Measurements from ENCODE around the gene APPBP2. TPM values are rescaled to one million over a fixed set of nuclear protein-coding genes. Genes with fewer than 3 reads are reported as not detected.

The APPBP2 gene
- total and polyA plus RNA-seq, 2 experiments from 2014 or later, result 22.9 to 30.9 TPM

DNA sequence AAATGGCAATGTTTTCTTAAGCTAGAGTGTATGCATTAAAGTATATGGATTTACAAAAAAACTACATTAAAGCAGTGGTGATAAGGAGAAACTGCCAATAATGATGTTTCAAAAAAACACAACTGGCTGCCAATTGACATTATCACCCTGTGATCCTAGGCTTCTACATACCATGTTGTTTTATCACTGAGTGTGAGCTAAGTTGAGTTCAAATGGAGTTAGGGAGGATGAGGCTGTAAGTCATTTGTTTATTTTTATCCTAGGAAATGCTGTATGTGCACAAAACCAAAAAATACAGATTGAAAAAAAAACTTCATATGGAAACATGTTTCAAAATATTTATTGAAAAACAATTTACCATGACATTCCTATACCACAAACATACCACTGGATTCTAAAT is 80.9 kb downstream of the APPBP2 start:
- H3K27me3 ChIP-seq, result no peaks in the 10 kb centered on the region
- peaks cover 26% of the 10 kb centered on the region for H3K36me3 ChIP-seq
- no peaks in the 10 kb centered on the region for H3K4me1 ChIP-seq (ENCODE audit: low read depth)
- H3K27ac ChIP-seq, result no peak overlapping the region
- no peak for DNase-seq (ENCODE audit: low read depth in 1 of 2, low spot score in 1 of 2)
- no peak for TF ChIP-seq CTCF (IDR thresholded peaks at IDR 0.05; ENCODE audit: low read depth, low read length)
- H3K9me3 ChIP-seq (ENCODE audit: low read depth), result no peaks in the 10 kb centered on the region
- no peak overlapping the region for H3K4me3 ChIP-seq

GRCh38 chr17:60443713-60444112 is 82.3 kb downstream of the APPBP2 start:
- no peaks in the 10 kb centered on the region for H3K27me3 ChIP-seq
- no peak overlapping the region for H3K4me3 ChIP-seq
- no peaks in the 10 kb centered on the region for H3K9me3 ChIP-seq (ENCODE audit: low read depth)
- no peak for DNase-seq (ENCODE audit: low read depth in 1 of 2, low spot score in 1 of 2)
- no peak for TF ChIP-seq CTCF (IDR thresholded peaks at IDR 0.05; ENCODE audit: low read depth, low read length)
- no peaks in the 10 kb centered on the region for H3K4me1 ChIP-seq (ENCODE audit: low read depth)
- peaks cover 23% of the 10 kb centered on the region for H3K36me3 ChIP-seq
- peak overlapping the region; percentile 52 for H3K27ac ChIP-seq

- no peak for TF ChIP-seq CTCF (IDR thresholded peaks at IDR 0.05; ENCODE audit: low read depth, low read length)
- Histone ChIP-seq H3K36me3 (peaks cover 15% of the 10 kb centered on the region), H3K27me3 (no peaks in the 10 kb centered on the region), H3K27ac (peak overlapping the region; percentile 21), H3K4me3 (no peak overlapping the region), H3K9me3 (ENCODE audit: low read depth) (no peaks in the 10 kb centered on the region), H3K4me1 (ENCODE audit: low read depth) (no peaks in the 10 kb centered on the region)
- DNase-seq (ENCODE audit: low read depth in 1 of 2, low spot score in 1 of 2), result peak in 1 of 2 donors; percentile 42
Measured at GRCh38 chr17:60442271-60443173, 83.5 kb downstream of the APPBP2 start.

- H3K4me3 ChIP-seq, result no peak overlapping the region
- no peaks in the 10 kb centered on the region for H3K27me3 ChIP-seq
- H3K4me1 ChIP-seq (ENCODE audit: low read depth), result no peaks in the 10 kb centered on the region
- TF ChIP-seq CTCF (IDR thresholded peaks at IDR 0.05; ENCODE audit: low read depth, low read length), result no peak
- H3K9me3 ChIP-seq (ENCODE audit: low read depth), result no peaks in the 10 kb centered on the region
- H3K36me3 ChIP-seq, result no peaks in the 10 kb centered on the region
- H3K27ac ChIP-seq, result no peak overlapping the region
- peak in 1 of 2 donors; percentile 70 for DNase-seq (ENCODE audit: low read depth in 1 of 2, low spot score in 1 of 2)
Measured at GRCh38 chr17:60439501-60439900, 86.5 kb downstream of the APPBP2 start.

- Histone ChIP-seq H3K27ac (no peak overlapping the region), H3K9me3 (ENCODE audit: low read depth) (no peaks in the 10 kb centered on the region), H3K4me1 (ENCODE audit: low read depth) (no peaks in the 10 kb centered on the region), H3K4me3 (no peak overlapping the region), H3K27me3 (no peaks in the 10 kb centered on the region), H3K36me3 (no peaks in the 10 kb centered on the region)
- DNase-seq (ENCODE audit: low read depth in 1 of 2, low spot score in 1 of 2), result no peak
- TF ChIP-seq CTCF (IDR thresholded peaks at IDR 0.05; ENCODE audit: low read depth, low read length), result no peak
Measured at GRCh38 chr17:60436676-60437075, 89.4 kb downstream of the APPBP2 start.

Measured in cardiac muscle cell (in vitro differentiated cells and primary cell).